H9 (cell line): Measurements from ENCODE around the gene RIOX2. TPM values are rescaled to one million over a fixed set of nuclear protein-coding genes. Genes with fewer than 3 reads are reported as not detected.

Source experiments
- DNase-seq: peaks from one replicate; pipeline ENCODE4 v3.0.0-alpha.2; 2017
- H2AFZ ChIP-seq: one replicate; pipeline ENCODE4 v1.6.1; 2013; ENCODE audit warnings: mild to moderate bottlenecking, low read length, control low read depth, moderate library complexity
- H2AK5ac ChIP-seq: 2 replicates; pipeline ENCODE4 v1.6.1; 2013; ENCODE audit warnings: low read length, control low read depth, mixed read lengths; ENCODE audit not compliant: insufficient read length
- H2BK120ac ChIP-seq: one replicate; pipeline ENCODE4 v1.6.1; 2013; ENCODE audit warnings: low read depth, mild to moderate bottlenecking, low read length, control low read depth, inconsistent platforms; ENCODE audit not compliant: poor library complexity, severe bottlenecking
- H2BK12ac ChIP-seq: 2 replicates; pipeline ENCODE4 v1.6.1; 2013; ENCODE audit warnings: low read length, control low read depth, mixed read lengths, low read depth; ENCODE audit not compliant: insufficient read length
- H2BK15ac ChIP-seq: 2 replicates; pipeline ENCODE4 v1.6.1; 2013; ENCODE audit warnings: low read depth, low read length, control low read depth
- H2BK20ac ChIP-seq: one replicate; pipeline ENCODE4 v1.6.1; 2013; ENCODE audit warnings: low read depth, mild to moderate bottlenecking, low read length, control low read depth, inconsistent platforms; ENCODE audit not compliant: poor library complexity, severe bottlenecking
- H2BK5ac ChIP-seq: 2 replicates; pipeline ENCODE4 v1.6.1; 2013; ENCODE audit warnings: low read length, control low read depth, mixed read lengths; ENCODE audit not compliant: insufficient read length
- H3K14ac ChIP-seq: 2 replicates; pipeline ENCODE4 v1.6.1; 2013; ENCODE audit warnings: low read length, control low read depth; ENCODE audit not compliant: insufficient read depth
- H3K18ac ChIP-seq: 2 replicates; pipeline ENCODE4 v1.6.1; 2013; ENCODE audit warnings: low read depth, mild to moderate bottlenecking, mixed read lengths, low read length, control low read depth; ENCODE audit not compliant: insufficient read length
- H3K23ac ChIP-seq: 2 replicates; pipeline ENCODE4 v1.6.1; 2013; ENCODE audit warnings: low read length, control low read depth, mixed read lengths, low read depth; ENCODE audit not compliant: insufficient read length
- H3K23me2 ChIP-seq: 2 replicates; pipeline ENCODE4 v1.6.1; 2013; ENCODE audit warnings: low read depth, mild to moderate bottlenecking, mixed read lengths, low read length, control low read depth; ENCODE audit not compliant: insufficient read length, poor library complexity, severe bottlenecking
- H3K27ac ChIP-seq: 2 replicates; pipeline ENCODE4 v1.5.1; 2013; ENCODE audit warnings: low read length, control low read depth, mixed read lengths, low read depth; ENCODE audit not compliant: insufficient read length
- H3K27me3 ChIP-seq: 2 replicates; pipeline ENCODE4 v1.6.1; 2013; ENCODE audit warnings: low read length, control low read depth, inconsistent platforms; ENCODE audit not compliant: insufficient read depth
- H3K4ac ChIP-seq: 2 replicates; pipeline ENCODE4 v1.6.1; 2013; ENCODE audit warnings: low read depth, mild to moderate bottlenecking, control low read depth, inconsistent platforms, low read length, moderate library complexity
- H3K4me1 ChIP-seq: 2 replicates; pipeline ENCODE4 v1.6.1; 2013; ENCODE audit warnings: low read length, control low read depth, inconsistent platforms; ENCODE audit not compliant: insufficient read depth
- H3K4me2 ChIP-seq: 2 replicates; pipeline ENCODE4 v1.6.1; 2013; ENCODE audit warnings: low read length, control low read depth, mixed read lengths; ENCODE audit not compliant: insufficient read length, insufficient read depth
- H3K56ac ChIP-seq: 2 replicates; pipeline ENCODE4 v1.6.1; 2013; ENCODE audit warnings: low read depth, mild to moderate bottlenecking, mixed read lengths, low read length, control low read depth; ENCODE audit not compliant: insufficient read length
- H3K79me1 ChIP-seq: 2 replicates; pipeline ENCODE4 v1.6.1; 2013; ENCODE audit warnings: low read depth, mild to moderate bottlenecking, moderate library complexity, low read length, control low read depth, inconsistent platforms; ENCODE audit not compliant: insufficient read depth, poor library complexity, severe bottlenecking
- H3K79me2 ChIP-seq: 2 replicates; pipeline ENCODE4 v1.6.1; 2013; ENCODE audit warnings: low read length, control low read depth, inconsistent platforms; ENCODE audit not compliant: insufficient read depth
- H3K9ac ChIP-seq: 2 replicates; pipeline ENCODE4 v1.6.1; 2013; ENCODE audit warnings: low read length, control low read depth, mixed read lengths; ENCODE audit not compliant: insufficient read length; ENCODE audit errors: extremely low read depth
- H3K9me3 ChIP-seq: one replicate; pipeline ENCODE4 v1.6.1; 2013; ENCODE audit warnings: low read depth, low read length, inconsistent platforms; ENCODE audit not compliant: control insufficient read depth
- H3T11ph ChIP-seq: one replicate; pipeline ENCODE4 v1.6.1; 2013; ENCODE audit warnings: mild to moderate bottlenecking, low read length, control low read depth, inconsistent platforms
- H4K20me1 ChIP-seq: one replicate; pipeline ENCODE4 v1.6.1; 2013; ENCODE audit not compliant: control insufficient read depth, insufficient read length, insufficient read depth
- H4K5ac ChIP-seq: 2 replicates; pipeline ENCODE4 v1.6.1; 2013; ENCODE audit warnings: low read depth, mild to moderate bottlenecking, mixed read lengths, low read length, control low read depth; ENCODE audit not compliant: insufficient read length
- H4K8ac ChIP-seq: replicated peaks from 2 replicates; pipeline ENCODE4 v1.6.1; 2013; ENCODE audit warnings: low read length, control low read depth, mixed read lengths, low read depth; ENCODE audit not compliant: insufficient read length
- H4K91ac ChIP-seq: 2 replicates; pipeline ENCODE4 v1.6.1; 2013; ENCODE audit warnings: low read depth, mild to moderate bottlenecking, moderate library complexity, mixed read lengths, low read length, control low read depth; ENCODE audit not compliant: insufficient read length
- H3K27ac Mint-ChIP-seq, 3 experiments: 2 replicates in 2 of 3; 3 replicates in 1 of 3; pipeline ENCODE4 v1.8.0; 2020 to 2021; ENCODE audit warnings: mixed read lengths in 3 of 3, mild to moderate bottlenecking in 1 of 3, moderate library complexity in 1 of 3
- H3K27me3 Mint-ChIP-seq: 2 replicates; pipeline ENCODE4 v1.8.0; 2021; ENCODE audit warnings: low read depth, mild to moderate bottlenecking, moderate library complexity, mixed read lengths
- H3K36me3 Mint-ChIP-seq, 3 experiments: 2 replicates in 2 of 3; 3 replicates in 1 of 3; pipeline ENCODE4 v1.8.0; 2020 to 2021; ENCODE audit warnings: low read depth in 3 of 3, mixed read lengths in 3 of 3; ENCODE audit not compliant: insufficient read depth in 1 of 3
- H3K4me1 Mint-ChIP-seq, 2 experiments: 2 replicates each; pipeline ENCODE4 v1.8.0; 2020; ENCODE audit warnings: mixed read lengths in 2 of 2
- H3K4me3 Mint-ChIP-seq, 2 experiments: 2 replicates in 1 of 2; 3 replicates in 1 of 2; pipeline ENCODE4 v1.8.0; 2020 to 2021; ENCODE audit warnings: mild to moderate bottlenecking in 2 of 2, mixed read lengths in 2 of 2, moderate library complexity in 1 of 2
- H3K9me3 Mint-ChIP-seq, 2 experiments: 2 replicates in 1 of 2; 3 replicates in 1 of 2; pipeline ENCODE4 v1.8.0; 2020; ENCODE audit warnings: mild to moderate bottlenecking in 2 of 2, mixed read lengths in 2 of 2, moderate library complexity in 1 of 2
- WGBS: extraction: QIAGEN DNeasy Blood & Tissue Kit; methylation state at CpG from one replicate; pipeline ENCODE4 v1.1.7; 2013; ENCODE audit warnings: missing lambda C conversion rate, low lambda C conversion rate, mixed read lengths; ENCODE audit not compliant: insufficient read length; ENCODE audit errors: extremely low coverage; 5-methylcytosine and 5-hydroxymethylcytosine counted together
- total RNA-seq: library from RNA; stranded (reverse); gene quantifications from 2 replicates; pipeline ENCODE4 v1.2.1, GENCODE V29; 2021
- TF ChIP-seq, protein P1 (sequence below): fragments of 200-600 bp; sonication (generic); conservative IDR thresholded peaks from 3 replicates; pipeline ENCODE4 v1.8.0; 2021; ENCODE audit warnings: antibody characterized with exemption, mild to moderate bottlenecking

The RIOX2 gene
- total RNA-seq, 1 experiment from 2014 or later, result 15.5 TPM

DNA sequence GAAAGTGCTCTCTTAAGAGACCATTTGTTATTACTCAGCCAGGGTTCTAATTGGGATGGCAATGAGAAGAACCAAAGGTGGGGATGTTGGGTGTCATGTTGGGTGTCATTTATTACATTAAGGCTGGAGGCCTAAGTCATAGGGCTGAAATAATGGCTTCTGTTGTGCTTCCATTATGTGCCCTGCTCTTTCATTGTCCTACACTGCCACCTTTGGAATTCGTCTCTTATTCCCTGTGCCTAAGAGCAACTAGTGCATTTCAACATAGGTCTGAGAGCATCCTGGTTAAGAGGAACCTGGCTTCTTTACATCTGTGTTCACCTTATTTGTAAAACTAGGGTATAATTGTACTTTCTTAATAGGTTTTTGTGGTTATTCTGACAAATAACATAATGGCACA, 32.2 kb downstream of the RIOX2 start:
- Histone ChIP-seq H3K4me1 (no peaks in the 10 kb centered on the region), H3K4me2 (no peak overlapping the region), H4K91ac (no peak overlapping the region), H4K5ac (no peak overlapping the region), H2BK12ac (no peak overlapping the region), H3K27ac (no peak overlapping the region), H4K8ac (no peak overlapping the region), H2BK15ac (no peak overlapping the region), H3K23me2 (no peaks in the 10 kb centered on the region), H3T11ph (no peak overlapping the region), H3K9me3 (no peaks in the 10 kb centered on the region), H3K56ac (no peak overlapping the region), H3K14ac (no peak overlapping the region), H3K4ac (no peak overlapping the region), H3K79me1 (no peaks in the 10 kb centered on the region), H3K79me2 (no peaks in the 10 kb centered on the region), H3K27me3 (no peaks in the 10 kb centered on the region), H2AFZ (no peak overlapping the region), H2AK5ac (no peak overlapping the region), H3K23ac (no peak overlapping the region), H2BK120ac (no peak overlapping the region), H2BK20ac (no peak overlapping the region), H3K9ac (no peak overlapping the region), H3K18ac (no peak overlapping the region), H4K20me1 (no peaks in the 10 kb centered on the region), H2BK5ac (no peak overlapping the region)
- no peaks in the 10 kb centered on the region for H3K4me1 Mint-ChIP-seq
- no peaks in the 10 kb centered on the region for H3K9me3 Mint-ChIP-seq
- DNase-seq, result no peak
- no peak overlapping the region for H3K4me3 Mint-ChIP-seq
- no peaks in the 10 kb centered on the region for H3K27me3 Mint-ChIP-seq
- no peak overlapping the region for H3K27ac Mint-ChIP-seq
- no CpG with 5 or more reads among the region's 1 CpG for WGBS
- H3K36me3 Mint-ChIP-seq, result peaks cover 0 to 15% (median 7%) of the 10 kb centered on the region in 3 experiments; a peak in 4 of 7 replicates
- TF ChIP-seq, protein P1, sequence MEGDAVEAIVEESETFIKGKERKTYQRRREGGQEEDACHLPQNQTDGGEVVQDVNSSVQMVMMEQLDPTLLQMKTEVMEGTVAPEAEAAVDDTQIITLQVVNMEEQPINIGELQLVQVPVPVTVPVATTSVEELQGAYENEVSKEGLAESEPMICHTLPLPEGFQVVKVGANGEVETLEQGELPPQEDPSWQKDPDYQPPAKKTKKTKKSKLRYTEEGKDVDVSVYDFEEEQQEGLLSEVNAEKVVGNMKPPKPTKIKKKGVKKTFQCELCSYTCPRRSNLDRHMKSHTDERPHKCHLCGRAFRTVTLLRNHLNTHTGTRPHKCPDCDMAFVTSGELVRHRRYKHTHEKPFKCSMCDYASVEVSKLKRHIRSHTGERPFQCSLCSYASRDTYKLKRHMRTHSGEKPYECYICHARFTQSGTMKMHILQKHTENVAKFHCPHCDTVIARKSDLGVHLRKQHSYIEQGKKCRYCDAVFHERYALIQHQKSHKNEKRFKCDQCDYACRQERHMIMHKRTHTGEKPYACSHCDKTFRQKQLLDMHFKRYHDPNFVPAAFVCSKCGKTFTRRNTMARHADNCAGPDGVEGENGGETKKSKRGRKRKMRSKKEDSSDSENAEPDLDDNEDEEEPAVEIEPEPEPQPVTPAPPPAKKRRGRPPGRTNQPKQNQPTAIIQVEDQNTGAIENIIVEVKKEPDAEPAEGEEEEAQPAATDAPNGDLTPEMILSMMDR, result peak; percentile 47; the same call in 2 of the 3 replicates
